C4-2B (cell line): ENCODE measurements around the gene GTF3C5.

ENCODE experiments used
- CTCF ChIP-seq: fragments of 450-650 bp; conservative IDR thresholded peaks from 2 replicates; pipeline ENCODE4 v1.5.1; 2017; ENCODE audit warnings: mild to moderate bottlenecking
- ZFX ChIP-seq: fragments of 450-650 bp; IDR thresholded peaks from 2 replicates; pipeline ENCODE4 v1.6.1; 2017

GRCh38 chr9:133090752-133091385, 60.1 kb downstream of the GTF3C5 start:
- TF ChIP-seq CTCF = no peak
- no peak for TF ChIP-seq ZFX
